ENCODE results near the gene PLEKHH3.

DNA sequence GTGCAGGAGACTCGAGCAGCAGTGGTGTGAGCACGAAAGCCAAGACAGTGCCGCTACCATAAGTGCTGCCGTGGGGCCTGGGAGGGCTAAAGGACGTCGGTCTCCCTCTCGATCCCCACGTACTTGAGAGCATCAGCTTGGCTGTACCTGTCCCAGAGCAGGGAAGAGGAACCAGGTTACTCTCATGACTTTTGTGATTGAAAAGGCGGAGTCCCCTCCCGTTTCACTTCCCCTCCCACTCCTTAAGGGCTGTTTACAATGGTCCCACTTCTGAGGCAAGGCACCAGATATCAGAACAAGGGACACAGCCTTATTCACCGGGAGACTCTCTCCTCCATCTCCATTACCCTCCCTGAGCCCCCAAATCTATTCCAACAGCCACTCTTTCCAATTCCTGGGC is 25.7 kb upstream of the PLEKHH3 start:
- TF ChIP-seq, protein P1, sequence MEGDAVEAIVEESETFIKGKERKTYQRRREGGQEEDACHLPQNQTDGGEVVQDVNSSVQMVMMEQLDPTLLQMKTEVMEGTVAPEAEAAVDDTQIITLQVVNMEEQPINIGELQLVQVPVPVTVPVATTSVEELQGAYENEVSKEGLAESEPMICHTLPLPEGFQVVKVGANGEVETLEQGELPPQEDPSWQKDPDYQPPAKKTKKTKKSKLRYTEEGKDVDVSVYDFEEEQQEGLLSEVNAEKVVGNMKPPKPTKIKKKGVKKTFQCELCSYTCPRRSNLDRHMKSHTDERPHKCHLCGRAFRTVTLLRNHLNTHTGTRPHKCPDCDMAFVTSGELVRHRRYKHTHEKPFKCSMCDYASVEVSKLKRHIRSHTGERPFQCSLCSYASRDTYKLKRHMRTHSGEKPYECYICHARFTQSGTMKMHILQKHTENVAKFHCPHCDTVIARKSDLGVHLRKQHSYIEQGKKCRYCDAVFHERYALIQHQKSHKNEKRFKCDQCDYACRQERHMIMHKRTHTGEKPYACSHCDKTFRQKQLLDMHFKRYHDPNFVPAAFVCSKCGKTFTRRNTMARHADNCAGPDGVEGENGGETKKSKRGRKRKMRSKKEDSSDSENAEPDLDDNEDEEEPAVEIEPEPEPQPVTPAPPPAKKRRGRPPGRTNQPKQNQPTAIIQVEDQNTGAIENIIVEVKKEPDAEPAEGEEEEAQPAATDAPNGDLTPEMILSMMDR (IDR thresholded peaks at IDR 0.05; ENCODE audit: low read depth, low read length, missing input control): no peak
- TF ChIP-seq YY1 (IDR thresholded peaks at IDR 0.05) (no peak), ATF3 (IDR thresholded peaks at IDR 0.05) (no peak), TAF1 (conservative IDR thresholded peaks at IDR 0.05) (no peak), HNF4A (conservative IDR thresholded peaks at IDR 0.05) (no peak), FOXA1 (IDR thresholded peaks at IDR 0.05) (no peak), MAX (IDR thresholded peaks at IDR 0.05) (no peak), SP1 (IDR thresholded peaks at IDR 0.05) (no peak), GABPA (IDR thresholded peaks at IDR 0.05 in 1 of 2, conservative IDR thresholded peaks at IDR 0.05 in 1 of 2) (no peak), HNF4G (IDR thresholded peaks at IDR 0.05) (no peak), FOXA2 (IDR thresholded peaks at IDR 0.05) (no peak), RXRA (IDR thresholded peaks at IDR 0.05) (no peak)
- TF ChIP-seq, protein P2, sequence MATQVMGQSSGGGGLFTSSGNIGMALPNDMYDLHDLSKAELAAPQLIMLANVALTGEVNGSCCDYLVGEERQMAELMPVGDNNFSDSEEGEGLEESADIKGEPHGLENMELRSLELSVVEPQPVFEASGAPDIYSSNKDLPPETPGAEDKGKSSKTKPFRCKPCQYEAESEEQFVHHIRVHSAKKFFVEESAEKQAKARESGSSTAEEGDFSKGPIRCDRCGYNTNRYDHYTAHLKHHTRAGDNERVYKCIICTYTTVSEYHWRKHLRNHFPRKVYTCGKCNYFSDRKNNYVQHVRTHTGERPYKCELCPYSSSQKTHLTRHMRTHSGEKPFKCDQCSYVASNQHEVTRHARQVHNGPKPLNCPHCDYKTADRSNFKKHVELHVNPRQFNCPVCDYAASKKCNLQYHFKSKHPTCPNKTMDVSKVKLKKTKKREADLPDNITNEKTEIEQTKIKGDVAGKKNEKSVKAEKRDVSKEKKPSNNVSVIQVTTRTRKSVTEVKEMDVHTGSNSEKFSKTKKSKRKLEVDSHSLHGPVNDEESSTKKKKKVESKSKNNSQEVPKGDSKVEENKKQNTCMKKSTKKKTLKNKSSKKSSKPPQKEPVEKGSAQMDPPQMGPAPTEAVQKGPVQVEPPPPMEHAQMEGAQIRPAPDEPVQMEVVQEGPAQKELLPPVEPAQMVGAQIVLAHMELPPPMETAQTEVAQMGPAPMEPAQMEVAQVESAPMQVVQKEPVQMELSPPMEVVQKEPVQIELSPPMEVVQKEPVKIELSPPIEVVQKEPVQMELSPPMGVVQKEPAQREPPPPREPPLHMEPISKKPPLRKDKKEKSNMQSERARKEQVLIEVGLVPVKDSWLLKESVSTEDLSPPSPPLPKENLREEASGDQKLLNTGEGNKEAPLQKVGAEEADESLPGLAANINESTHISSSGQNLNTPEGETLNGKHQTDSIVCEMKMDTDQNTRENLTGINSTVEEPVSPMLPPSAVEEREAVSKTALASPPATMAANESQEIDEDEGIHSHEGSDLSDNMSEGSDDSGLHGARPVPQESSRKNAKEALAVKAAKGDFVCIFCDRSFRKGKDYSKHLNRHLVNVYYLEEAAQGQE (IDR thresholded peaks at IDR 0.05): no peak
- TF ChIP-seq, protein P3, sequence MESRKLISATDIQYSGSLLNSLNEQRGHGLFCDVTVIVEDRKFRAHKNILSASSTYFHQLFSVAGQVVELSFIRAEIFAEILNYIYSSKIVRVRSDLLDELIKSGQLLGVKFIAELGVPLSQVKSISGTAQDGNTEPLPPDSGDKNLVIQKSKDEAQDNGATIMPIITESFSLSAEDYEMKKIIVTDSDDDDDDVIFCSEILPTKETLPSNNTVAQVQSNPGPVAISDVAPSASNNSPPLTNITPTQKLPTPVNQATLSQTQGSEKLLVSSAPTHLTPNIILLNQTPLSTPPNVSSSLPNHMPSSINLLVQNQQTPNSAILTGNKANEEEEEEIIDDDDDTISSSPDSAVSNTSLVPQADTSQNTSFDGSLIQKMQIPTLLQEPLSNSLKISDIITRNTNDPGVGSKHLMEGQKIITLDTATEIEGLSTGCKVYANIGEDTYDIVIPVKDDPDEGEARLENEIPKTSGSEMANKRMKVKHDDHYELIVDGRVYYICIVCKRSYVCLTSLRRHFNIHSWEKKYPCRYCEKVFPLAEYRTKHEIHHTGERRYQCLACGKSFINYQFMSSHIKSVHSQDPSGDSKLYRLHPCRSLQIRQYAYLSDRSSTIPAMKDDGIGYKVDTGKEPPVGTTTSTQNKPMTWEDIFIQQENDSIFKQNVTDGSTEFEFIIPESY (IDR thresholded peaks at IDR 0.05): no peak
